ENCODE measurements around the gene P3H4.
"Not testable (repeated sequence)": the region's sequence is repeated elsewhere in the genome, so short reads cannot be mapped to it uniquely, and the experiment has no call there.

Gene P3H4

GRCh38 chr17:41835214-41835799 lies 23.6 kb upstream of the P3H4 start:
- H3K4me3 ChIP-seq, result peak overlapping the region; percentile 79
- DNase-seq (ENCODE audit: low spot score in 2 of 2), result no peak
- no peaks in the 10 kb centered on the region for H3K27me3 ChIP-seq (ENCODE audit: low read depth)
- no peaks in the 10 kb centered on the region for H3K9me3 ChIP-seq
- peaks cover 8% of the 10 kb centered on the region for H3K4me1 ChIP-seq
- H3K36me3 ChIP-seq (replicated peaks), result peaks cover 39% of the 10 kb centered on the region
- in situ Hi-C loops (cut with MboI; ENCODE audit: low sequenced_read_pairs), result no loop called here

DNA sequence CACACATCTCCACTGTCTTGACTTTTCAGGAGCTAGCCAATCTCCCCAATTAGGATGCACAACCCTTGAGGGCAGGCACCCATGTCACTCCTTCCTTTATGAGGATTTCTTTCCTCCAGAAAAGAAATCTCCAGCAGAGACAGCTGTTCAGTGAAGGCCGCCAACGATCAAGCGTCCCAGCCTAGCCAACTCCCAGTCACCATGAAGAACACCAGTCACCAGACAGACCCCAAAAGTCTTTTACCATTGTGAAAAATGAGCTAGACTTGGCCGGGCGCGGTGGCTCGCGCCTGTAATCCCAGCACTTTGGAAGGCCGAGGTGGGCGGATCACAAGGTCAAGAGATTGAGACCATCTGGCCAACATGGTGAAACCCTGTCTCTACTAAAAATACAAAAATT lies 18.2 kb upstream of the P3H4 start:
- peaks cover 75% of the 10 kb centered on the region for H3K36me3 ChIP-seq (replicated peaks)
- H3K27me3 ChIP-seq (ENCODE audit: low read depth); DNase-seq (ENCODE audit: low spot score in 2 of 2); in situ Hi-C loops (cut with MboI; ENCODE audit: low sequenced_read_pairs); H3K4me3 ChIP-seq; H3K9me3 ChIP-seq; H3K4me1 ChIP-seq: not testable (repeated sequence)

GRCh38 chr17:41825175-41825845 lies 13.6 kb upstream of the P3H4 start:
- H3K4me3 ChIP-seq, result no peak overlapping the region
- H3K27me3 ChIP-seq (ENCODE audit: low read depth), result no peaks in the 10 kb centered on the region
- no peaks in the 10 kb centered on the region for H3K9me3 ChIP-seq
- no peaks in the 10 kb centered on the region for H3K4me1 ChIP-seq
- in situ Hi-C loops (cut with MboI; ENCODE audit: low sequenced_read_pairs), result no loop called here
- H3K36me3 ChIP-seq (replicated peaks), result peaks cover 65% of the 10 kb centered on the region
- DNase-seq (ENCODE audit: low spot score in 2 of 2), result no peak

DNA sequence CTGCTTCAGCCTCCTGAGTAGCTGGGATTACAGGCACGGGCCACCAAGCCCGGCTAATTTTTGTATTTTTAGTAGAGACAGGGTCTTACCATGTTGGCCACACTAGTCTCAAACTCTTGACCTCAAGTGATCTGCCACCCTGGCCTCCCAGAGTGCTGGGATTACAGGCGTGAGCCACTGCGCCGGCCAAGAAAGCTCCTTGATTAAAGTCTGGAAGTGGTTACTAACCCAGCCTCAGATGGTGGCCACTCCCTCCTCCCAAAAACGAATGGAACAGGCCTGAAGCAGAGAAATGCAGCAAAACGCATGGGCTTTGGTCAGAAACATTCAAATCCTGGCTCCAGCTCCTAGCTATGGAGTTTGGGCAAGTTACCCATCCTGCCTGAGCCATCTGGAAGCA lies 12.3 kb upstream of the P3H4 start:
- in situ Hi-C loops (cut with MboI; ENCODE audit: low sequenced_read_pairs), result no loop called here
- Histone ChIP-seq H3K36me3 (replicated peaks) (peaks cover 66% of the 10 kb centered on the region), H3K27me3 (ENCODE audit: low read depth) (no peaks in the 10 kb centered on the region), H3K9me3 (no peaks in the 10 kb centered on the region), H3K4me1 (no peaks in the 10 kb centered on the region), H3K4me3 (no peak overlapping the region)
- DNase-seq (ENCODE audit: low spot score in 2 of 2), result no peak

- in situ Hi-C loops (cut with MboI; ENCODE audit: low sequenced_read_pairs), result no loop called here
- H3K4me3 ChIP-seq, result no peak overlapping the region
- H3K9me3 ChIP-seq, result no peaks in the 10 kb centered on the region
- no peak for DNase-seq (ENCODE audit: low spot score in 2 of 2)
- no peaks in the 10 kb centered on the region for H3K27me3 ChIP-seq (ENCODE audit: low read depth)
- H3K4me1 ChIP-seq, result no peaks in the 10 kb centered on the region
- H3K36me3 ChIP-seq (replicated peaks), result peaks cover 64% of the 10 kb centered on the region
These were observed 11.8 kb upstream of the P3H4 start for GRCh38 chr17:41823580-41823979.

GRCh38 chr17:41823141-41823524 lies 11.4 kb upstream of the P3H4 start:
- Histone ChIP-seq H3K27me3 (ENCODE audit: low read depth) (no peaks in the 10 kb centered on the region), H3K4me1 (no peaks in the 10 kb centered on the region), H3K4me3 (no peak overlapping the region), H3K36me3 (replicated peaks) (peaks cover 64% of the 10 kb centered on the region), H3K9me3 (no peaks in the 10 kb centered on the region)
- in situ Hi-C loops (cut with MboI; ENCODE audit: low sequenced_read_pairs), result no loop called here
- DNase-seq (ENCODE audit: low spot score in 2 of 2), result no peak

GRCh38 chr17:41822216-41823140 lies 10.7 kb upstream of the P3H4 start:
- H3K9me3 ChIP-seq, result no peaks in the 10 kb centered on the region
- in situ Hi-C loops (cut with MboI; ENCODE audit: low sequenced_read_pairs), result no loop called here
- peaks cover 63% of the 10 kb centered on the region for H3K36me3 ChIP-seq (replicated peaks)
- no peaks in the 10 kb centered on the region for H3K4me1 ChIP-seq
- H3K27me3 ChIP-seq (ENCODE audit: low read depth), result no peaks in the 10 kb centered on the region
- H3K4me3 ChIP-seq, result no peak overlapping the region
- no peak for DNase-seq (ENCODE audit: low spot score in 2 of 2)

DNA sequence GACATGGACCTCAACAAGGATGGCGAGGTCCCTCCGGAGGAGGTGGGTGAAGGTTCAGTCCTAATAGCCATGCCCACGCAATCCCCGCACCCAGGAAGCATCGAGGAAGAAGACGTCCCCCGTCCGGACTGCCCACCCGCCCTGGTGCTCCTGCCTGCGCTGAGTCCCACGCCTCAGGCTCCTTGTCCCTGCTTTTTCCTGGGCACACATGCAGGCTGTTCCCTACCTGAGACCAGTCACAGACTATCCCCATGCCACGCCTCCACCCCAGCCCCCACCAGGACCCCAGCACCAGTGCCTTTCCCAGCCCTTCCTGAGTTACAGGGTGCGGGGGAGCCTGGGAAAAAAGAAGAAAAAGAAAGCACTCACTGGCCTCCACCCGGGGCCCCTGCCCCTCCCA lies 10.0 kb upstream of the P3H4 start:
- Histone ChIP-seq H3K4me1 (no peaks in the 10 kb centered on the region), H3K27me3 (ENCODE audit: low read depth) (no peaks in the 10 kb centered on the region), H3K36me3 (replicated peaks) (peaks cover 64% of the 10 kb centered on the region), H3K4me3 (no peak overlapping the region), H3K9me3 (no peaks in the 10 kb centered on the region)
- no peak for DNase-seq (ENCODE audit: low spot score in 2 of 2)
- in situ Hi-C loops (cut with MboI; ENCODE audit: low sequenced_read_pairs), result no loop called here

DNA sequence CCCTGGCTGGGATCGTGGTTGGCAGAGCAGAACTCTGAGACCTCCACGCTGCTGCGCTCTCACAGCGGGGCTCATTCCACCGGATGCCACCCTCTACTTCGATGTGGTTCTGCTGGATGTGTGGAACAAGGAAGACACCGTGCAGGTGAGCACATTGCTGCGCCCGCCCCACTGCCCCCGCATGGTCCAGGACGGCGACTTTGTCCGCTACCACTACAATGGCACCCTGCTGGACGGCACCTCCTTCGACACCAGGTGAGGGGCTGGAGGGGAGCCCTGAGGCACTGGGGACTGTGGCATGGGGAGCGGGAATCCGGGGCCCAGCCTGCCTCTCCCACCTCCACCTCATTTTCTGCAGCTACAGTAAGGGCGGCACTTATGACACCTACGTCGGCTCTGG lies 6.3 kb upstream of the P3H4 start:
- no peak for DNase-seq (ENCODE audit: low spot score in 2 of 2)
- in situ Hi-C loops (cut with MboI; ENCODE audit: low sequenced_read_pairs), result no loop called here
- Histone ChIP-seq H3K9me3 (no peaks in the 10 kb centered on the region), H3K4me3 (no peak overlapping the region), H3K27me3 (ENCODE audit: low read depth) (no peaks in the 10 kb centered on the region), H3K36me3 (replicated peaks) (peaks cover 63% of the 10 kb centered on the region), H3K4me1 (peaks cover 11% of the 10 kb centered on the region)

DNA sequence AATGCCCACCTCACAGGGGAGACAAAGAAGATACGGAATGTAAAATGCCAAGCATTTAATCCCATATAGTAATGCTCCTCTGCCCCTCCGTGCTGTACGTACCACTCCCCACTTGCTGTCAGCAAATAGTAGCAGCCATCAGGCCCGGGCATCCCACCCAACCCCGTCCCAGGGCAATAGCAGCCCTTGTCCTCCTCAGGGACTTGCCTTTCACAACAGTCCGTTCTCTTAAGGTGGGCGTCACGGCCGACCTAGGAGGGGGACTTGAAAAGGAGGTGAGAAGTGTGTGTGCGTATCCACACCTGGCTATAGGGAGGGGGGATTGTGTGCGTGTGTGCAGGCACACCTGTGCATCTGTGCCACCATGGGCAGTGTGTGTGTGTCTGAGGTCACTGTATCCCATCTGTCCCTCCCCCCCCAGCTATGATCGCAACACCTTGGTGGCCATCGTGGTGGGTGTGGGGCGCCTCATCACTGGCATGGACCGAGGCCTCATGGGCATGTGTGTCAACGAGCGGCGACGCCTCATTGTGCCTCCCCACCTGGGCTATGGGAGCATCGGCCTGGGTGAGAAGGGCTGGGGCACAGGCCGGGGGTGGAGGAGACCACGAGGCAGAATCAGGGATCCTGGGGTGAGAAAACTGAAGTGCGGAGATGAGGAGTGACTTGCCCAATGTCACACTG lies 5.0 kb upstream of the P3H4 start:
- H3K27me3 ChIP-seq (ENCODE audit: low read depth), result no peaks in the 10 kb centered on the region
- H3K4me3 ChIP-seq, result no peak overlapping the region
- no peak for DNase-seq (ENCODE audit: low spot score in 2 of 2)
- in situ Hi-C loops (cut with MboI; ENCODE audit: low sequenced_read_pairs), result no loop called here
- H3K36me3 ChIP-seq (replicated peaks), result peaks cover 55% of the 10 kb centered on the region
- no peaks in the 10 kb centered on the region; the same call in 1 of the 2 replicates for H3K9me3 ChIP-seq
- peaks cover 11% of the 10 kb centered on the region for H3K4me1 ChIP-seq

DNA sequence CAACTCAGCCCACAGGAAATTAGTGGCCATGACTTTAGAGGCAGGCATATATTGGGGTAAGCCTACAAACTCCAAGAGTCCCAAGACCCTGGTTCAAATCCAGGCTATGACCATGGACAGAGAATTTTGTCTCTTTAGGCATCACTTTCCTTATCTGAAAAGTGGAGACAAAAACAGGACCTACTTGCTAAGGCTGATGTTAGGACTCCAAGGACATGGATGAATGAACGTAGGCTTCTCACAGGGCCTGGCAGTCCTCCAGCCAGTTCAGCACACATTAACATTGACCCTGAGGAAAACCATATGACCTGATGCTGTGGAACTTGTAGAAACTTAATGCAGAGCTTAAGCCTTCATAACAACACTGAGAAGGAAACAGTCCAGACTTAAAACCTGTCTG lies 2.4 kb upstream of the P3H4 start:
- Histone ChIP-seq H3K9me3 (no peaks in the 10 kb centered on the region; the same call in 1 of the 2 replicates), H3K36me3 (replicated peaks) (peaks cover 41% of the 10 kb centered on the region), H3K4me3 (peak overlapping the region; percentile 89), H3K4me1 (peaks cover 18% of the 10 kb centered on the region), H3K27me3 (ENCODE audit: low read depth) (no peaks in the 10 kb centered on the region)
- DNase-seq (ENCODE audit: low spot score in 2 of 2), result no peak
- in situ Hi-C loops (cut with MboI; ENCODE audit: low sequenced_read_pairs), result no loop called here

DNA sequence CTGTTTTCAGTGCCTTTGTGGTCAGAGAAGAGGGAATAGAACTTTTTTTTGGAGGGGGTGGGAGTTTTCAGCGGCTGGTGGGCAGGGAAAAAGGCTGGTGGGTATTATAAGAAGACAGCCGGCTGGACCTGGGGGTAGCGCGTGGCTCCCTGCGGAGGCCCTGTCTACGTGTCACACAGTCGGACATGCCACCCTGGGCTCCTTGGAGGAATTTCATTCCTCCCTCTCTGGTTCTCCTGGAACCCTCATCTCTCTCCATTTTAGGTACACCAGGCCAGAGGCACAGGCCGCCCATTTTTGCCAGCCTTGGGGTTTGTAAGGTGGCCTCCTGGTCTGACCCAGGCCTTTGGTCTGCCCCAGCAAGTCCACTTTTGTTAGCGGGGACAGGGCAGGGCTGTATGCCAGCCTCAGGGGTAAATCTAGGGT lies 2.0 kb upstream of the P3H4 start:
- H3K4me1 ChIP-seq, result peaks cover 18% of the 10 kb centered on the region
- no peaks in the 10 kb centered on the region; the same call in 1 of the 2 replicates for H3K9me3 ChIP-seq
- DNase-seq (ENCODE audit: low spot score in 2 of 2), result no peak
- H3K4me3 ChIP-seq, result peak overlapping the region; percentile 89
- in situ Hi-C loops (cut with MboI; ENCODE audit: low sequenced_read_pairs), result no loop called here
- peaks cover 42% of the 10 kb centered on the region for H3K36me3 ChIP-seq (replicated peaks)
- no peaks in the 10 kb centered on the region for H3K27me3 ChIP-seq (ENCODE audit: low read depth)

GRCh38 chr17:41813152-41813680 lies 1.5 kb upstream of the P3H4 start:
- Histone ChIP-seq H3K4me3 (peak overlapping the region; percentile 89), H3K27me3 (ENCODE audit: low read depth) (no peaks in the 10 kb centered on the region), H3K9me3 (no peaks in the 10 kb centered on the region; the same call in 1 of the 2 replicates), H3K4me1 (peaks cover 18% of the 10 kb centered on the region), H3K36me3 (replicated peaks) (peaks cover 44% of the 10 kb centered on the region)
- no peak for DNase-seq (ENCODE audit: low spot score in 2 of 2)
- in situ Hi-C loops (cut with MboI; ENCODE audit: low sequenced_read_pairs), result no loop called here

All from HAP-1 (cell line).